CD4-positive, alpha-beta T cell treated with Interleukin-4 for 1 hour (primary cell): ENCODE results near the gene ARSB.

Experiments used
- DNase-seq, 2 donors: peaks; one replicate each; pipeline ENCODE4 v3.0.0-alpha.2; 2020 to 2022

ARSB gene

GRCh38 chr5:78985116-78985724 is at the start of gene ARSB:
ARSB (minus strand) TSS chr5:78985310; CDS start chr5:78985248, 62 bp downstream.
- DNase-seq: peak; percentile 53 to 69

GRCh38 chr5:79032782-79033181 is 47.7 kb upstream of the ARSB start:
- DNase-seq: no peak

GRCh38 chr5:79032031-79032695 is 47.1 kb upstream of the ARSB start:
- no peak for DNase-seq

- no peak for DNase-seq
Observed at GRCh38 chr5:79031485-79031867, 46.4 kb upstream of the ARSB start.

- DNase-seq: no peak
Observed at GRCh38 chr5:79030663-79031484, 45.8 kb upstream of the ARSB start.

GRCh38 chr5:79025054-79025472 is 40.0 kb upstream of the ARSB start:
- peak; percentile 28 to 34 for DNase-seq

GRCh38 chr5:79023947-79024346 is 38.8 kb upstream of the ARSB start:
- no peak for DNase-seq

- no peak for DNase-seq
Observed at GRCh38 chr5:79023348-79023747, 38.2 kb upstream of the ARSB start.

GRCh38 chr5:79022771-79023170 is 37.7 kb upstream of the ARSB start:
- DNase-seq: no peak

- no peak for DNase-seq
Observed at GRCh38 chr5:79021753-79022152, 36.6 kb upstream of the ARSB start.

- peak; percentile 30 to 49 for DNase-seq
Observed at GRCh38 chr5:79020861-79021561, 35.9 kb upstream of the ARSB start.

- no peak for DNase-seq
Observed at GRCh38 chr5:79014631-79015030, 29.5 kb upstream of the ARSB start.

GRCh38 chr5:79011869-79012268 is 26.8 kb upstream of the ARSB start:
- DNase-seq: no peak

- DNase-seq: no peak
Observed at GRCh38 chr5:79011219-79011836, 26.2 kb upstream of the ARSB start.

- DNase-seq: no peak
Observed at GRCh38 chr5:79008362-79008761, 23.3 kb upstream of the ARSB start.

- no peak for DNase-seq
Observed at GRCh38 chr5:79007872-79008271, 22.8 kb upstream of the ARSB start.

- no peak for DNase-seq
Observed at GRCh38 chr5:79005936-79006631, 21.0 kb upstream of the ARSB start.

GRCh38 chr5:79005151-79005550 is 20.0 kb upstream of the ARSB start:
- DNase-seq: no peak

GRCh38 chr5:79002374-79002773 is 17.3 kb upstream of the ARSB start:
- DNase-seq: no peak

- DNase-seq: no peak
Observed at GRCh38 chr5:79001471-79001870, 16.4 kb upstream of the ARSB start.

GRCh38 chr5:78997090-78997489 is 12.0 kb upstream of the ARSB start:
- DNase-seq: no peak

GRCh38 chr5:78995521-78996007 is 10.5 kb upstream of the ARSB start:
- DNase-seq: no peak
